ENCODE data around the gene TCERG1.

TCERG1 gene

GRCh38 chr5:146529984-146530383 is 82.9 kb downstream of the TCERG1 start:
- Histone ChIP-seq H3K36me3 (ENCODE audit: control insufficient read depth, insufficient read depth, low read length) (no peaks in the 10 kb centered on the region), H3K27me3 (replicated peaks; ENCODE audit: control insufficient read depth, insufficient read depth, low read length) (no peaks in the 10 kb centered on the region), H3K4me3 (replicated peaks; ENCODE audit: low read depth, low read length) (no peak overlapping the region)
- no peak for DNase-seq (ENCODE audit: extremely low read depth, insufficient read length)
- no peak for TF ChIP-seq CTCF (IDR thresholded peaks at IDR 0.05; ENCODE audit: insufficient read depth, low read length, poor library complexity, severe bottlenecking)

- no peaks in the 10 kb centered on the region for H3K36me3 ChIP-seq (ENCODE audit: control insufficient read depth, insufficient read depth, low read length)
Observed at GRCh38 chr5:146533260-146533857, 86.2 kb downstream of the TCERG1 start.

GRCh38 chr5:146533882-146534281 is 86.7 kb downstream of the TCERG1 start:
- DNase-seq (ENCODE audit: extremely low read depth, insufficient read length): no peak
- no peak for TF ChIP-seq CTCF (IDR thresholded peaks at IDR 0.05; ENCODE audit: insufficient read depth, low read length, poor library complexity, severe bottlenecking)
- Histone ChIP-seq H3K27me3 (replicated peaks; ENCODE audit: control insufficient read depth, insufficient read depth, low read length) (peaks cover 1% of the 10 kb centered on the region), H3K4me3 (replicated peaks; ENCODE audit: low read depth, low read length) (no peak overlapping the region), H3K36me3 (ENCODE audit: control insufficient read depth, insufficient read depth, low read length) (no peaks in the 10 kb centered on the region)

More at GRCh38 chr5:146533260-146533857, 86.2 kb downstream of the TCERG1 start:
- peak; percentile 91 for TF ChIP-seq CTCF (IDR thresholded peaks at IDR 0.05; ENCODE audit: insufficient read depth, low read length, poor library complexity, severe bottlenecking)
- H3K4me3 ChIP-seq (replicated peaks; ENCODE audit: low read depth, low read length): no peak overlapping the region
- DNase-seq (ENCODE audit: extremely low read depth, insufficient read length): peak; percentile 35
- peaks cover 1% of the 10 kb centered on the region for H3K27me3 ChIP-seq (replicated peaks; ENCODE audit: control insufficient read depth, insufficient read depth, low read length)

GRCh38 chr5:146538432-146538831 is 91.3 kb downstream of the TCERG1 start:
- Histone ChIP-seq H3K4me3 (replicated peaks; ENCODE audit: low read depth, low read length) (no peak overlapping the region), H3K36me3 (ENCODE audit: control insufficient read depth, insufficient read depth, low read length) (no peaks in the 10 kb centered on the region), H3K27me3 (replicated peaks; ENCODE audit: control insufficient read depth, insufficient read depth, low read length) (peaks cover 1% of the 10 kb centered on the region)
- no peak for DNase-seq (ENCODE audit: extremely low read depth, insufficient read length)
- no peak for TF ChIP-seq CTCF (IDR thresholded peaks at IDR 0.05; ENCODE audit: insufficient read depth, low read length, poor library complexity, severe bottlenecking)

GRCh38 chr5:146539973-146540372 is 92.8 kb downstream of the TCERG1 start:
- no peak for DNase-seq (ENCODE audit: extremely low read depth, insufficient read length)
- Histone ChIP-seq H3K36me3 (ENCODE audit: control insufficient read depth, insufficient read depth, low read length) (no peaks in the 10 kb centered on the region), H3K4me3 (replicated peaks; ENCODE audit: low read depth, low read length) (no peak overlapping the region), H3K27me3 (replicated peaks; ENCODE audit: control insufficient read depth, insufficient read depth, low read length) (peaks cover 1% of the 10 kb centered on the region)
- no peak for TF ChIP-seq CTCF (IDR thresholded peaks at IDR 0.05; ENCODE audit: insufficient read depth, low read length, poor library complexity, severe bottlenecking)

GRCh38 chr5:146540414-146540813 is 93.3 kb downstream of the TCERG1 start:
- Histone ChIP-seq H3K4me3 (replicated peaks; ENCODE audit: low read depth, low read length) (no peak overlapping the region), H3K36me3 (ENCODE audit: control insufficient read depth, insufficient read depth, low read length) (no peaks in the 10 kb centered on the region), H3K27me3 (replicated peaks; ENCODE audit: control insufficient read depth, insufficient read depth, low read length) (peaks cover 1% of the 10 kb centered on the region)
- DNase-seq (ENCODE audit: extremely low read depth, insufficient read length): no peak
- no peak for TF ChIP-seq CTCF (IDR thresholded peaks at IDR 0.05; ENCODE audit: insufficient read depth, low read length, poor library complexity, severe bottlenecking)

Data from GM06990 (cell line).